Fibroblast of lung (primary cell): ENCODE data around the gene ASB3.

Source experiments
- EZH2 ChIP-seq: IDR thresholded peaks from 2 replicates; pipeline ENCODE4 v1.5.1; 2012; ENCODE audit warnings: low read length, control low read depth, mild to moderate bottlenecking; ENCODE audit errors: missing control alignments
- TF ChIP-seq, protein P1 (sequence below), 2 donors: IDR thresholded peaks in 1 of 2; conservative IDR thresholded peaks in 1 of 2; 1 replicate in 1 of 2; 2 replicates in 1 of 2; pipeline ENCODE4 v1.5.1; 2011 to 2012; ENCODE audit warnings: low read length in 2 of 2, control low read depth in 1 of 2, inconsistent platforms in 1 of 2, low read depth in 1 of 2, mild to moderate bottlenecking in 1 of 2

DNA sequence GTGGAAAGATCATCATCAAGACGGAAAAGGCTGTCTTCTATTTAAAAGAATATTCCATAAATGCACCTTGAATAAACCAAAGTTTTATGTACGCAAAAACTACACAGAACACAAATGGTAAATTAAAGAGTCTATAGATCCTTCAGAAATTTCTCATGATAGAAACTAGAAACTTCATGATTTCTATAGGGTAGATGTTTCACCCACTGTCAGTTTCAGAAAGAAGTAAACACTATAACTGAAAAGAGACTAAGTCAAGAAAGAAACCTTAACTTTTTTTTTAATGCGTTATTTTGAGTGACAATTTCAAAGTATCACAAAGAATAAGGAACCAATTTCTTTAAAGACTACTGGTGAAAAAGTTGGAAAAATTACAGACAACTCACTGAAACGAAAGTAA is 61.1 kb downstream of the ASB3 start:
- TF ChIP-seq, protein P1, sequence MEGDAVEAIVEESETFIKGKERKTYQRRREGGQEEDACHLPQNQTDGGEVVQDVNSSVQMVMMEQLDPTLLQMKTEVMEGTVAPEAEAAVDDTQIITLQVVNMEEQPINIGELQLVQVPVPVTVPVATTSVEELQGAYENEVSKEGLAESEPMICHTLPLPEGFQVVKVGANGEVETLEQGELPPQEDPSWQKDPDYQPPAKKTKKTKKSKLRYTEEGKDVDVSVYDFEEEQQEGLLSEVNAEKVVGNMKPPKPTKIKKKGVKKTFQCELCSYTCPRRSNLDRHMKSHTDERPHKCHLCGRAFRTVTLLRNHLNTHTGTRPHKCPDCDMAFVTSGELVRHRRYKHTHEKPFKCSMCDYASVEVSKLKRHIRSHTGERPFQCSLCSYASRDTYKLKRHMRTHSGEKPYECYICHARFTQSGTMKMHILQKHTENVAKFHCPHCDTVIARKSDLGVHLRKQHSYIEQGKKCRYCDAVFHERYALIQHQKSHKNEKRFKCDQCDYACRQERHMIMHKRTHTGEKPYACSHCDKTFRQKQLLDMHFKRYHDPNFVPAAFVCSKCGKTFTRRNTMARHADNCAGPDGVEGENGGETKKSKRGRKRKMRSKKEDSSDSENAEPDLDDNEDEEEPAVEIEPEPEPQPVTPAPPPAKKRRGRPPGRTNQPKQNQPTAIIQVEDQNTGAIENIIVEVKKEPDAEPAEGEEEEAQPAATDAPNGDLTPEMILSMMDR (conservative IDR thresholded peaks at IDR 0.05 in 1 of 2, IDR thresholded peaks at IDR 0.05 in 1 of 2; ENCODE audit: low read depth in 1 of 2, low read length in 2 of 2) = no peak
- no peak for TF ChIP-seq EZH2
